Liver (tissue), 3 donors: ENCODE measurements around the gene SLC45A1.

Experiments used
- CTCF ChIP-seq: fragments of 150-350 bp; IDR thresholded peaks from 2 replicates; pipeline ENCODE4 v1.5.1; 2017; ENCODE audit warnings: improper control_type of control experiment, low read depth, low read length; ENCODE audit not compliant: missing input control
- FOXA1 ChIP-seq: IDR thresholded peaks from 2 replicates; pipeline ENCODE4 v1.6.1; 2016; ENCODE audit warnings: antibody characterized with exemption
- HNF4A ChIP-seq, 2 donors: conservative IDR thresholded peaks; 2 replicates each; pipeline ENCODE4 v1.6.1; 2016; ENCODE audit warnings: antibody characterized with exemption in 2 of 2, mild to moderate bottlenecking in 2 of 2
- RAD21 ChIP-seq, 2 donors: IDR thresholded peaks; 2 replicates each; pipeline ENCODE4 v1.6.1; 2016; ENCODE audit warnings: antibody characterized with exemption in 2 of 2, mild to moderate bottlenecking in 2 of 2
- REST ChIP-seq: IDR thresholded peaks from 2 replicates; pipeline ENCODE4 v1.6.1; 2016; ENCODE audit warnings: antibody characterized with exemption, mild to moderate bottlenecking
- TAF1 ChIP-seq: conservative IDR thresholded peaks from 2 replicates; pipeline ENCODE4 v1.6.1; 2016; ENCODE audit warnings: antibody characterized with exemption, mild to moderate bottlenecking
- donor health status: healthy.
- donor health status: healthy.

- TF ChIP-seq CTCF: no peak
- TF ChIP-seq REST: no peak
- no peak for TF ChIP-seq FOXA1
- TF ChIP-seq TAF1: no peak
- no peak for TF ChIP-seq RAD21 (IDR thresholded peaks at IDR 0.05)
- TF ChIP-seq HNF4A (conservative IDR thresholded peaks at IDR 0.05): no peak
Observed at GRCh38 chr1:8349473-8349865, 31.6 kb downstream of the SLC45A1 start.
